GM23338 (cell line): Measurements from ENCODE around the gene MAGI3. TPM values are rescaled to one million over a fixed set of nuclear protein-coding genes. Genes with fewer than 3 reads are reported as not detected.

Experiments used
- ATAC-seq: fragments of 200-7000 bp; cut with Tn5 transposase; 3 replicates; pipeline ENCODE4 v1.9.1; 2020
- DNase-seq: peaks from one replicate; pipeline ENCODE4 v3.0.0-alpha.2; 2015; ENCODE audit warnings: low spot score
- H2AFZ ChIP-seq: fragments of 200-600 bp; sonication (generic); 2 replicates; pipeline ENCODE4 v1.8.0; 2016; ENCODE audit warnings: antibody characterized with exemption, mild to moderate bottlenecking, moderate library complexity
- H3F3A ChIP-seq: fragments of 200-600 bp; sonication (generic); replicated peaks from 2 replicates; pipeline ENCODE4 v1.8.0; 2017; ENCODE audit warnings: antibody characterized with exemption, mixed run types, low read depth
- H3K27ac ChIP-seq: fragments of 200-600 bp; sonication (generic); 2 replicates; pipeline ENCODE4 v1.6.1; 2016; ENCODE audit warnings: low read depth
- H3K27me3 ChIP-seq: fragments of 200-600 bp; sonication (generic); 2 replicates; pipeline ENCODE4 v1.8.0; 2016; ENCODE audit warnings: mild to moderate bottlenecking, mixed run types, moderate library complexity; ENCODE audit not compliant: insufficient read depth
- H3K36me3 ChIP-seq: fragments of 200-600 bp; sonication (generic); 2 replicates; pipeline ENCODE4 v1.8.0; 2016; ENCODE audit warnings: mild to moderate bottlenecking; ENCODE audit not compliant: insufficient read depth
- H3K4me1 ChIP-seq: fragments of 200-600 bp; sonication (generic); 2 replicates; pipeline ENCODE4 v1.8.0; 2016; ENCODE audit warnings: mild to moderate bottlenecking, moderate library complexity; ENCODE audit not compliant: insufficient read depth
- H3K4me2 ChIP-seq: fragments of 200-600 bp; sonication (generic); 2 replicates; pipeline ENCODE4 v1.7.1; 2017; ENCODE audit warnings: mixed run types
- H3K4me3 ChIP-seq: fragments of 200-600 bp; sonication (generic); 2 replicates; pipeline ENCODE4 v1.6.1; 2016; ENCODE audit warnings: mixed run types
- H3K79me2 ChIP-seq: fragments of 200-600 bp; sonication (generic); replicated peaks from 2 replicates; pipeline ENCODE4 v1.8.0; 2017; ENCODE audit warnings: mild to moderate bottlenecking; ENCODE audit not compliant: insufficient read depth
- H3K9me2 ChIP-seq: fragments of 200-600 bp; sonication (generic); 2 replicates; pipeline ENCODE4 v1.8.0; 2017; ENCODE audit not compliant: insufficient read depth
- H4K20me1 ChIP-seq: fragments of 200-600 bp; sonication (generic); replicated peaks from 2 replicates; pipeline ENCODE4 v1.8.0; 2017; ENCODE audit warnings: mild to moderate bottlenecking; ENCODE audit not compliant: insufficient read depth
- H3K27ac Mint-ChIP-seq: 2 replicates; pipeline ENCODE4 v1.8.0; 2020; ENCODE audit warnings: inconsistent platforms, mild to moderate bottlenecking, moderate library complexity, mixed read lengths
- H3K27me3 Mint-ChIP-seq: 3 replicates; pipeline ENCODE4 v1.8.0; 2022; ENCODE audit warnings: low read depth, mild to moderate bottlenecking, moderate library complexity, mixed read lengths, inconsistent platforms; ENCODE audit not compliant: insufficient read depth, poor library complexity
- H3K36me3 Mint-ChIP-seq: 3 replicates; pipeline ENCODE4 v1.8.0; 2021; ENCODE audit warnings: low read depth, mild to moderate bottlenecking, inconsistent platforms, moderate library complexity, mixed read lengths
- H3K4me1 Mint-ChIP-seq: 3 replicates; pipeline ENCODE4 v1.8.0; 2020; ENCODE audit warnings: mild to moderate bottlenecking, inconsistent platforms, mixed read lengths
- H3K4me3 Mint-ChIP-seq: 3 replicates; pipeline ENCODE4 v1.8.0; 2021; ENCODE audit warnings: moderate library complexity, mild to moderate bottlenecking, inconsistent platforms, mixed read lengths
- H3K9me3 Mint-ChIP-seq: 3 replicates; pipeline ENCODE4 v1.8.0; 2020; ENCODE audit warnings: moderate library complexity, mild to moderate bottlenecking, inconsistent platforms, mixed read lengths
- EZH2 ChIP-seq: fragments of 200-600 bp; sonication (generic); IDR thresholded peaks from one replicate; pipeline ENCODE4 v1.8.0; 2017; ENCODE audit warnings: antibody characterized with exemption, mild to moderate bottlenecking, low read depth; ENCODE audit not compliant: unreplicated experiment
- EZH2phosphoT487 ChIP-seq: fragments of 200-600 bp; sonication (generic); IDR thresholded peaks from one replicate; pipeline ENCODE4 v1.8.1; 2018; ENCODE audit warnings: antibody characterized with exemption; ENCODE audit not compliant: unreplicated experiment
- JUNB ChIP-seq: IDR thresholded peaks from one replicate; pipeline ENCODE4 v1.6.1; 2016; ENCODE audit warnings: antibody characterized with exemption; ENCODE audit not compliant: unreplicated experiment
- NANOG ChIP-seq: IDR thresholded peaks from 2 replicates; pipeline ENCODE4 v1.6.1; 2016; ENCODE audit warnings: antibody characterized with exemption, borderline replicate concordance
- POLR2AphosphoS5 ChIP-seq: IDR thresholded peaks from 2 replicates; pipeline ENCODE4 v1.6.1; 2016; ENCODE audit warnings: antibody characterized with exemption, low read depth
- ZNF114 ChIP-seq: fragments of 250-450 bp; sonication (Bioruptor Pico); IDR thresholded peaks from 2 replicates; pipeline ENCODE4 v1.5.0; 2020; ENCODE audit warnings: mild to moderate bottlenecking, moderate library complexity
- polyA plus RNA-seq: library from polyadenylated mRNA; unstranded; fragments of >200 nt; fragmentation: Nextera tagmentation; extraction: Ambion mirVana; gene quantifications from 2 replicates; pipeline ENCODE4 v1.2.1, GENCODE V29; 2016
- total RNA-seq: library from RNA; depleted of rRNA; stranded (reverse); fragments of >200 nt; shearing (Covaris generic); gene quantifications from 2 replicates; pipeline ENCODE4 v1.2.3, GENCODE V29; 2014
- TF ChIP-seq, protein P1 (sequence below): fragments of 250-450 bp; sonication (Bioruptor Pico); IDR thresholded peaks from 2 replicates; pipeline ENCODE4 v1.5.0; 2020; ENCODE audit warnings: mild to moderate bottlenecking, moderate library complexity

MAGI3 gene
- total and polyA plus RNA-seq, 2 experiments from 2014 or later = 3.9 to 10.0 TPM

DNA sequence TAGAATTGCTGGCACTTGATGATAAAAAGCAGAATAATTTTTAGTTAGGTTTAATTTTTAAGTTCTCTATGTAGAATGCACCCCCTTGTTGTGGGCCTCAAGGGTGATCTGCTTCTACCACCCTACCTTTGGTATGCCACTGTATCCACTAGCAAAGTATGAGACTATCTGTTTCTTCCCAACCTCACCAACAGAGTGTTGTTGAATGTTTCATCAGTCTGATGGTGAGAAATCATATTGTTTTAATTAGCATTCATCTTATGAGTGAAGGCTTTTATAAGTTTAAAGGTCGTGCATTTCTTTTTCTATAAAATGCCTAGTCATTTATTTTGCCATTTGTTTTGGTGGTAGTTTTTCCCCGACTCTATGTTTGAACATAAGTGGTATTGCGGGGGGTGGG lies 141.0 kb downstream of the MAGI3 start:
- no peak for ATAC-seq
- H3K27ac ChIP-seq = no peak overlapping the region

DNA sequence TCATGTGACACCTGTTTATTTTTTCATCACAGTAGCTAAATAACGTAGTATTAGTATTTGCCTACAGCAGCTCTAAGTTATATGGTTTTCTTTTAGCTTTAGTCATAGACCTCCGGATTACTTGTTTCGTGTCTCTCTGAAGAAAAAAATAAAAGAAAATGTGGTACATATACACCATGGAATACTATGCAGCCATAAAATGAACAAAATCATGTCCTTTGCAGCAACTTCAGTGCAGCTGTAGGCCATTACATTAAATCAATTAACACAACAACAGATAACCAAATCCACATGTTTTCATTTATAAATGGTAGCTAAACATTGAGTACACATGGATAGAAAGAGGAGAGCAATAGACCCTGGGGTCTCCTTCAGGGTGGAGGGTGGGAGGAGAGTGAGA lies 142.7 kb downstream of the MAGI3 start:
- Histone ChIP-seq H3K4me3 (no peak overlapping the region), H2AFZ (no peak overlapping the region), H3K36me3 (no peaks in the 10 kb centered on the region), H3K4me2 (no peak overlapping the region), H3F3A (no peaks in the 10 kb centered on the region), H4K20me1 (no peaks in the 10 kb centered on the region), H3K79me2 (no peaks in the 10 kb centered on the region; the same call in 1 of the 2 replicates), H3K27ac (no peak overlapping the region), H3K9me2 (no peaks in the 10 kb centered on the region), H3K27me3 (no peaks in the 10 kb centered on the region), H3K4me1 (no peaks in the 10 kb centered on the region; the same call in 1 of the 2 replicates)
- Mint-ChIP-seq H3K36me3 (peaks cover 4% of the 10 kb centered on the region; the same call in 1 of the 3 replicates), H3K27ac (no peak overlapping the region), H3K4me3 (no peak overlapping the region), H3K4me1 (peaks cover 2% of the 10 kb centered on the region; the same call in 2 of the 3 replicates), H3K9me3 (peaks cover 4% of the 10 kb centered on the region; the same call in 1 of the 3 replicates), H3K27me3 (no peaks in the 10 kb centered on the region)
- TF ChIP-seq EZH2 = no peak
- TF ChIP-seq, protein P1, sequence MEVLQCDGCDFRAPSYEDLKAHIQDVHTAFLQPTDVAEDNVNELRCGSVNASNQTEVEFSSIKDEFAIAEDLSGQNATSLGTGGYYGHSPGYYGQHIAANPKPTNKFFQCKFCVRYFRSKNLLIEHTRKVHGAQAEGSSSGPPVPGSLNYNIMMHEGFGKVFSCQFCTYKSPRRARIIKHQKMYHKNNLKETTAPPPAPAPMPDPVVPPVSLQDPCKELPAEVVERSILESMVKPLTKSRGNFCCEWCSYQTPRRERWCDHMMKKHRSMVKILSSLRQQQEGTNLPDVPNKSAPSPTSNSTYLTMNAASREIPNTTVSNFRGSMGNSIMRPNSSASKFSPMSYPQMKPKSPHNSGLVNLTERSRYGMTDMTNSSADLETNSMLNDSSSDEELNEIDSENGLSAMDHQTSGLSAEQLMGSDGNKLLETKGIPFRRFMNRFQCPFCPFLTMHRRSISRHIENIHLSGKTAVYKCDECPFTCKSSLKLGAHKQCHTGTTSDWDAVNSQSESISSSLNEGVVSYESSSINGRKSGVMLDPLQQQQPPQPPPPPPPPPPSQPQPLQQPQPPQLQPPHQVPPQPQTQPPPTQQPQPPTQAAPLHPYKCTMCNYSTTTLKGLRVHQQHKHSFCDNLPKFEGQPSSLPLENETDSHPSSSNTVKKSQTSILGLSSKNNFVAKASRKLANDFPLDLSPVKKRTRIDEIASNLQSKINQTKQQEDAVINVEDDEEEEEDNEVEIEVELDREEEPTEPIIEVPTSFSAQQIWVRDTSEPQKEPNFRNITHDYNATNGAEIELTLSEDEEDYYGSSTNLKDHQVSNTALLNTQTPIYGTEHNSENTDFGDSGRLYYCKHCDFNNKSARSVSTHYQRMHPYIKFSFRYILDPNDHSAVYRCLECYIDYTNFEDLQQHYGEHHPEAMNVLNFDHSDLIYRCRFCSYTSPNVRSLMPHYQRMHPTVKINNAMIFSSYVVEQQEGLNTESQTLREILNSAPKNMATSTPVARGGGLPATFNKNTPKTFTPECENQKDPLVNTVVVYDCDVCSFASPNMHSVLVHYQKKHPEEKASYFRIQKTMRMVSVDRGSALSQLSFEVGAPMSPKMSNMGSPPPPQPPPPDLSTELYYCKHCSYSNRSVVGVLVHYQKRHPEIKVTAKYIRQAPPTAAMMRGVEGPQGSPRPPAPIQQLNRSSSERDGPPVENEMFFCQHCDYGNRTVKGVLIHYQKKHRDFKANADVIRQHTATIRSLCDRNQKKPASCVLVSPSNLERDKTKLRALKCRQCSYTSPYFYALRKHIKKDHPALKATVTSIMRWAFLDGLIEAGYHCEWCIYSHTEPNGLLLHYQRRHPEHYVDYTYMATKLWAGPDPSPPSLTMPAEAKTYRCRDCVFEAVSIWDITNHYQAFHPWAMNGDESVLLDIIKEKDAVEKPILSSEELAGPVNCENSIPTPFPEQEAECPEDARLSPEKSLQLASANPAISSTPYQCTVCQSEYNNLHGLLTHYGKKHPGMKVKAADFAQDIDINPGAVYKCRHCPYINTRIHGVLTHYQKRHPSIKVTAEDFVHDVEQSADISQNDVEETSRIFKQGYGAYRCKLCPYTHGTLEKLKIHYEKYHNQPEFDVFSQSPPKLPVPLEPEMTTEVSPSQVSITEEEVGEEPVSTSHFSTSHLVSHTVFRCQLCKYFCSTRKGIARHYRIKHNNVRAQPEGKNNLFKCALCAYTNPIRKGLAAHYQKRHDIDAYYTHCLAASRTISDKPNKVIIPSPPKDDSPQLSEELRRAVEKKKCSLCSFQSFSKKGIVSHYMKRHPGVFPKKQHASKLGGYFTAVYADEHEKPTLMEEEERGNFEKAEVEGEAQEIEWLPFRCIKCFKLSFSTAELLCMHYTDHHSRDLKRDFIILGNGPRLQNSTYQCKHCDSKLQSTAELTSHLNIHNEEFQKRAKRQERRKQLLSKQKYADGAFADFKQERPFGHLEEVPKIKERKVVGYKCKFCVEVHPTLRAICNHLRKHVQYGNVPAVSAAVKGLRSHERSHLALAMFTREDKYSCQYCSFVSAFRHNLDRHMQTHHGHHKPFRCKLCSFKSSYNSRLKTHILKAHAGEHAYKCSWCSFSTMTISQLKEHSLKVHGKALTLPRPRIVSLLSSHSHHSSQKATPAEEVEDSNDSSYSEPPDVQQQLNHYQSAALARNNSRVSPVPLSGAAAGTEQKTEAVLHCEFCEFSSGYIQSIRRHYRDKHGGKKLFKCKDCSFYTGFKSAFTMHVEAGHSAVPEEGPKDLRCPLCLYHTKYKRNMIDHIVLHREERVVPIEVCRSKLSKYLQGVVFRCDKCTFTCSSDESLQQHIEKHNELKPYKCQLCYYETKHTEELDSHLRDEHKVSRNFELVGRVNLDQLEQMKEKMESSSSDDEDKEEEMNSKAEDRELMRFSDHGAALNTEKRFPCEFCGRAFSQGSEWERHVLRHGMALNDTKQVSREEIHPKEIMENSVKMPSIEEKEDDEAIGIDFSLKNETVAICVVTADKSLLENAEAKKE (CRISPR knock-in tag) = no peak
- no peak for TF ChIP-seq EZH2phosphoT487
- no peak for TF ChIP-seq ZNF114 (CRISPR knock-in tag)
- no peak for TF ChIP-seq JUNB
- TF ChIP-seq POLR2AphosphoS5 = no peak
- TF ChIP-seq NANOG = no peak
- DNase-seq = no peak
- ATAC-seq = no peak

More for the DNA sequence above, 141.0 kb downstream of the MAGI3 start:
- Mint-ChIP-seq H3K4me1 (no peaks in the 10 kb centered on the region; the same call in 1 of the 3 replicates), H3K27me3 (no peaks in the 10 kb centered on the region), H3K9me3 (peaks cover 4% of the 10 kb centered on the region; the same call in 1 of the 3 replicates), H3K4me3 (no peak overlapping the region), H3K27ac (no peak overlapping the region), H3K36me3 (peaks cover 5% of the 10 kb centered on the region; the same call in 1 of the 3 replicates)
- H3K79me2 ChIP-seq = no peaks in the 10 kb centered on the region; the same call in 1 of the 2 replicates
- no peaks in the 10 kb centered on the region for H3K27me3 ChIP-seq
- DNase-seq = no peak
- no peak overlapping the region for H3K4me3 ChIP-seq
- no peak overlapping the region for H3K4me2 ChIP-seq
- no peaks in the 10 kb centered on the region for H4K20me1 ChIP-seq
- TF ChIP-seq EZH2 (no peak), NANOG (no peak)
- H3K36me3 ChIP-seq = no peaks in the 10 kb centered on the region
- H2AFZ ChIP-seq = no peak overlapping the region
- no peaks in the 10 kb centered on the region; the same call in 1 of the 2 replicates for H3K4me1 ChIP-seq
- H3K9me2 ChIP-seq = no peaks in the 10 kb centered on the region
- H3F3A ChIP-seq = no peaks in the 10 kb centered on the region
